ENCODE results near the gene MLLT3. TPM values are rescaled to one million over a fixed set of nuclear protein-coding genes. Genes with fewer than 3 reads are reported as not detected.

Gene MLLT3
- total RNA-seq, 1 donor = 17.4 TPM

- Histone ChIP-seq H4K20me1 (ENCODE audit: insufficient read depth, low read length) (no peaks in the 10 kb centered on the region), H3K4me3 (ENCODE audit: insufficient read depth, low read length) (peak overlapping the region; percentile 81), H3K4me1 (ENCODE audit: insufficient read depth, low read length) (peaks cover 11% of the 10 kb centered on the region), H3K36me3 (ENCODE audit: insufficient read depth, low read length) (no peaks in the 10 kb centered on the region), H3K4me2 (ENCODE audit: insufficient read depth, low read length) (peak overlapping the region; percentile 82), H3K27me3 (ENCODE audit: insufficient read depth, low read length) (no peaks in the 10 kb centered on the region), H3K9me3 (ENCODE audit: low read depth, low read length) (no peaks in the 10 kb centered on the region), H3K79me2 (ENCODE audit: insufficient read depth, low read length) (no peaks in the 10 kb centered on the region), H3K27ac (ENCODE audit: low read depth, low read length) (peak overlapping the region; percentile 8), H2AFZ (ENCODE audit: low read length) (peak overlapping the region; percentile 92)
- DNase-seq (ENCODE audit: insufficient read length, low spot score, missing footprints) = no peak
- no peak for TF ChIP-seq CTCF (IDR thresholded peaks at IDR 0.05; ENCODE audit: extremely low read depth, low read depth, low read length)
These were observed 885 bp upstream of the MLLT3 start for GRCh38 chr9:20623021-20623747.

GRCh38 chr9:20621471-20622329 lies 599 bp downstream of the MLLT3 start:
- Histone ChIP-seq H3K4me2 (ENCODE audit: insufficient read depth, low read length) (peak overlapping the region; percentile 82), H3K27me3 (ENCODE audit: insufficient read depth, low read length) (no peaks in the 10 kb centered on the region), H3K9me3 (ENCODE audit: low read depth, low read length) (no peaks in the 10 kb centered on the region), H3K4me1 (ENCODE audit: insufficient read depth, low read length) (peaks cover 11% of the 10 kb centered on the region), H4K20me1 (ENCODE audit: insufficient read depth, low read length) (no peaks in the 10 kb centered on the region), H3K36me3 (ENCODE audit: insufficient read depth, low read length) (no peaks in the 10 kb centered on the region), H3K27ac (ENCODE audit: low read depth, low read length) (peak overlapping the region; percentile 47), H2AFZ (ENCODE audit: low read length) (peak overlapping the region; percentile 95), H3K79me2 (ENCODE audit: insufficient read depth, low read length) (no peaks in the 10 kb centered on the region), H3K4me3 (ENCODE audit: insufficient read depth, low read length) (peak overlapping the region; percentile 81)
- peak; percentile 92 for DNase-seq (ENCODE audit: insufficient read length, low spot score, missing footprints)
- no peak for TF ChIP-seq CTCF (IDR thresholded peaks at IDR 0.05; ENCODE audit: extremely low read depth, low read depth, low read length)

- no peaks in the 10 kb centered on the region for H3K9me3 ChIP-seq (ENCODE audit: low read depth, low read length)
- H4K20me1 ChIP-seq (ENCODE audit: insufficient read depth, low read length) = no peaks in the 10 kb centered on the region
- H3K36me3 ChIP-seq (ENCODE audit: insufficient read depth, low read length) = no peaks in the 10 kb centered on the region
- peak overlapping the region; percentile 45 for H3K27ac ChIP-seq (ENCODE audit: low read depth, low read length)
- peak overlapping the region; percentile 81 for H3K4me3 ChIP-seq (ENCODE audit: insufficient read depth, low read length)
- DNase-seq (ENCODE audit: insufficient read length, low spot score, missing footprints) = peak; percentile 81
- H3K79me2 ChIP-seq (ENCODE audit: insufficient read depth, low read length) = no peaks in the 10 kb centered on the region
- TF ChIP-seq CTCF (IDR thresholded peaks at IDR 0.05; ENCODE audit: extremely low read depth, low read depth, low read length) = no peak
- no peaks in the 10 kb centered on the region for H3K27me3 ChIP-seq (ENCODE audit: insufficient read depth, low read length)
- H3K4me1 ChIP-seq (ENCODE audit: insufficient read depth, low read length) = peaks cover 11% of the 10 kb centered on the region
- peak overlapping the region; percentile 82 for H3K4me2 ChIP-seq (ENCODE audit: insufficient read depth, low read length)
- H2AFZ ChIP-seq (ENCODE audit: low read length) = peak overlapping the region; percentile 95
These were observed 1.4 kb downstream of the MLLT3 start for GRCh38 chr9:20620650-20621470.

Measured in osteoblast (primary cell).